Gastrocnemius medialis (tissue), 4 donors: ENCODE measurements around the gene MAST2. TPM values are rescaled to one million over a fixed set of nuclear protein-coding genes. Genes with fewer than 3 reads are reported as not detected.
A peak's percentile ranks its signal among the peaks of the same experiment; 100 is the strongest.

Experiments used
- ATAC-seq, 2 donors: fragments of 150-250 bp; one replicate each; pipeline ENCODE4 v1.9.1; 2016
- DNase-seq, 2 donors: peaks; one replicate each; pipeline ENCODE4 v3.0.0-alpha.2; 2019
- H3K27ac ChIP-seq, 4 donors: fragments of 200-600 bp; sonication (generic); 1 replicate in 1 of 4; 2 replicates in 3 of 4; pipeline ENCODE4 v1.5.1; 2016 to 2018; ENCODE audit warnings: mild to moderate bottlenecking in 2 of 4, moderate library complexity in 1 of 4
- H3K27me3 ChIP-seq, 3 donors: fragments of 200-600 bp; sonication (generic) in 2 of 3; 1 replicate in 1 of 3; 2 replicates in 2 of 3; pipeline versions ENCODE4 v1.5.1 to v1.6.0; 2016 to 2019; ENCODE audit warnings: mild to moderate bottlenecking in 1 of 3, moderate library complexity in 1 of 3
- H3K36me3 ChIP-seq, 2 donors: fragments of 200-600 bp; sonication (generic) in 1 of 2; one replicate each; pipeline ENCODE4 v1.5.1; 2017 to 2018
- H3K4me1 ChIP-seq, 2 donors: fragments of 200-600 bp; sonication (generic) in 1 of 2; one replicate each; pipeline ENCODE4 v1.5.1; 2016 to 2017; ENCODE audit warnings: mild to moderate bottlenecking in 2 of 2
- H3K4me3 ChIP-seq, 4 donors: fragments of 200-600 bp; sonication (generic) in 3 of 4; 1 replicate in 1 of 4; 2 replicates in 3 of 4; pipeline ENCODE4 v1.5.1; 2016 to 2019; ENCODE audit warnings: mild to moderate bottlenecking in 2 of 4
- H3K9me3 ChIP-seq, 3 donors: fragments of 200-600 bp; sonication (generic) in 2 of 3; 1 replicate in 1 of 3; 2 replicates in 2 of 3; pipeline ENCODE4 v1.5.1; 2016 to 2019
- POLR2A ChIP-seq, 2 donors: fragments of 450-650 bp; IDR thresholded peaks; one replicate each; pipeline ENCODE4 v1.6.1; 2017; ENCODE audit warnings: antibody characterized with exemption in 2 of 2, mild to moderate bottlenecking in 2 of 2, moderate library complexity in 2 of 2
- in situ Hi-C, 4 donors: fragments of 200-750 bp; cut with MboI; loops; one replicate each; pipeline versions ENCODE4 v1.15.0 to v1.8.0; 2017; ENCODE audit warnings: low sequenced_read_pairs in 4 of 4
- intact Hi-C: fragments of 100-400 bp; cut with DNase I; formaldehyde crosslinking; loops from one replicate; pipeline ENCODE4 v1.15.1; 2023; ENCODE audit warnings: low total_unique reads
- total RNA-seq, 4 donors: library from RNA; depleted of rRNA; stranded (reverse); fragments of >200 nt; gene quantifications; one replicate each; pipeline versions ENCODE4 v1.1.0 to v1.2.3, GENCODE V29; 2016
- TF ChIP-seq, protein P1 (sequence below), 5 experiments: fragments of 450-650 bp in 3 of 5; fragments of 200-600 bp in 2 of 5; sonication (generic) in 2 of 5; IDR thresholded peaks in 4 of 5; conservative IDR thresholded peaks in 1 of 5; 1 replicate in 4 of 5; 2 replicates in 1 of 5; pipeline ENCODE4 v1.5.1; 2016 to 2019; ENCODE audit warnings: antibody characterized with exemption in 5 of 5, mild to moderate bottlenecking in 3 of 5, moderate library complexity in 3 of 5

MAST2 gene
- total RNA-seq, 4 donors from 2014 or later: 110 to 195 (median 162) TPM

DNA sequence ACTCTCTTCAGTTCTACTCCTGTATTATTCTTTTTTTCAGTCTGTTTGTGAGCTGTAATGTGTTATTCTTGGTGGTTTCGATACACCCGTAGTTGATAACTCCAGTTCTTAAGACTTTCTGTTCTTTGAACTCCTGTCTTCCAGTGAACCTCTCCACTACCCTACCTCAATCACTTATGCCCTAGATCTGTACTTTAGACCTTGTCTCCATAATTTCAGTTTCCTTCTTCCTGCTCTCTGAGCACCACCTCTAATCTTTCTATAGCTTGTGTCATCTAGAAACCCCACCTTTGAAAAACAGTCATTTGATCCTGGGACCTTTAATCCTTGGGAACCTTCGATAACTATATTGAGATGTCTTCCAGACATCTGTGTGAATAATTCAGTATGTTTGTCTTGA lies 169.7 kb downstream of the MAST2 start:
- H3K4me1 ChIP-seq: peaks cover 26 to 30% of the 10 kb centered on the region in 2 donors
- in situ Hi-C loops: no loop called here

DNA sequence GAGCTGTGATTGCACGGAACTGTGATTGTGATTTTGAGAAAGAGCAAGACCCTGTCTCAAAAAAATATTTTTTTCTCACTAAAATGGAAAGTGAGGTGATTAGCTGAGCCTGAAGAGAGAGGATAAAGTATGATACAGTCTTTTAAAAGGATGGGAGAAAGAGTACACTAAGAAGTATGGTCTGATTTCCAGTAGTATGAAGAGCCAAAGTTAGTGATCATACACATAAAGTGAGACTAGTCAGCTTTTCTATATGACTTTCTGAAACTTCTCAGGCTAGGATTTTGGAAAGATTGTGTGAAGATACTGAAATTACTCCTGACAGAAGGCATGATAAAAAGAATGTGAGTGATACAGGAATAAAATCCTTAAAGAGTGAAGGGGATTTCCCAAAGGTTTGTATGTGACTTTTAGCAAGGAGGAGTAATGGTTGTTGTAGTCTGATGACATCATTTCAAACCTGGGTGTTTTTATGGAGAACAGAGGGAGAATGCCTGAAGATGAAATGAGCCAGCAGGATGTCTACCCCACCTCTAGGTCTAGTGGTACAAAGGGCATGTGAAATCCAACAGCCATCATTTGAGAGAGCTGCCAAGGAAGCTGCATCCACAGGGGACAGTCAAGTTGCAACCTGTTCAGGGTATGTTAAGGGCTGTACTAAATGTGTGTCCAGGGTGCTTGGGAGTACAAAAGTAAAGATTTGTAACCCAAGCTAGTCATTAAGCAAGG lies 171.3 kb downstream of the MAST2 start:
- H3K4me3 ChIP-seq: no peak overlapping the region
- peaks cover 0 to 13% of the 10 kb centered on the region in 2 donors for H3K36me3 ChIP-seq
- peak in 1 of 2 donors; percentile 9 for ATAC-seq
- H3K27me3 ChIP-seq: no peaks in the 10 kb centered on the region
- in situ Hi-C loops: no loop called here
- H3K27ac ChIP-seq: peak overlapping the region; percentile 32 to 67 (median 56)
- no peaks in the 10 kb centered on the region for H3K9me3 ChIP-seq
- intact Hi-C loops: no loop called here
- no peak for DNase-seq
- H3K4me1 ChIP-seq: peaks cover 18 to 26% of the 10 kb centered on the region in 2 donors
- TF ChIP-seq, protein P1, sequence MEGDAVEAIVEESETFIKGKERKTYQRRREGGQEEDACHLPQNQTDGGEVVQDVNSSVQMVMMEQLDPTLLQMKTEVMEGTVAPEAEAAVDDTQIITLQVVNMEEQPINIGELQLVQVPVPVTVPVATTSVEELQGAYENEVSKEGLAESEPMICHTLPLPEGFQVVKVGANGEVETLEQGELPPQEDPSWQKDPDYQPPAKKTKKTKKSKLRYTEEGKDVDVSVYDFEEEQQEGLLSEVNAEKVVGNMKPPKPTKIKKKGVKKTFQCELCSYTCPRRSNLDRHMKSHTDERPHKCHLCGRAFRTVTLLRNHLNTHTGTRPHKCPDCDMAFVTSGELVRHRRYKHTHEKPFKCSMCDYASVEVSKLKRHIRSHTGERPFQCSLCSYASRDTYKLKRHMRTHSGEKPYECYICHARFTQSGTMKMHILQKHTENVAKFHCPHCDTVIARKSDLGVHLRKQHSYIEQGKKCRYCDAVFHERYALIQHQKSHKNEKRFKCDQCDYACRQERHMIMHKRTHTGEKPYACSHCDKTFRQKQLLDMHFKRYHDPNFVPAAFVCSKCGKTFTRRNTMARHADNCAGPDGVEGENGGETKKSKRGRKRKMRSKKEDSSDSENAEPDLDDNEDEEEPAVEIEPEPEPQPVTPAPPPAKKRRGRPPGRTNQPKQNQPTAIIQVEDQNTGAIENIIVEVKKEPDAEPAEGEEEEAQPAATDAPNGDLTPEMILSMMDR (IDR thresholded peaks at IDR 0.05 in 4 of 5, conservative IDR thresholded peaks at IDR 0.05 in 1 of 5): no peak
- TF ChIP-seq POLR2A (IDR thresholded peaks at IDR 0.05): no peak

More for the DNA sequence above, 169.7 kb downstream of the MAST2 start:
- TF ChIP-seq, protein P1 (IDR thresholded peaks at IDR 0.05 in 4 of 5, conservative IDR thresholded peaks at IDR 0.05 in 1 of 5): no peak
- no peak for TF ChIP-seq POLR2A (IDR thresholded peaks at IDR 0.05)
- peaks cover 0 to 13% of the 10 kb centered on the region in 2 donors for H3K36me3 ChIP-seq
- H3K27me3 ChIP-seq: no peaks in the 10 kb centered on the region
- ATAC-seq (no peak), DNase-seq (no peak)
- H3K27ac ChIP-seq: peak overlapping the region; percentile 29 to 67 (median 56)
- intact Hi-C loops: no loop called here
- no peak overlapping the region for H3K4me3 ChIP-seq
- no peaks in the 10 kb centered on the region for H3K9me3 ChIP-seq

GRCh38 chr1:45976623-45977022 lies 173.2 kb downstream of the MAST2 start:
- Histone ChIP-seq H3K36me3 (peaks cover 0 to 13% of the 10 kb centered on the region in 2 donors), H3K4me1 (peaks cover 18 to 21% of the 10 kb centered on the region in 2 donors), H3K27me3 (no peaks in the 10 kb centered on the region), H3K4me3 (no peak overlapping the region), H3K9me3 (no peaks in the 10 kb centered on the region), H3K27ac (peak overlapping the region in 3 of 4 donors; percentile 36 to 67 (median 59))
- no peak for ATAC-seq
- DNase-seq: no peak
- intact Hi-C loops: no loop called here
- TF ChIP-seq, protein P1 (IDR thresholded peaks at IDR 0.05 in 4 of 5, conservative IDR thresholded peaks at IDR 0.05 in 1 of 5): no peak
- no peak for TF ChIP-seq POLR2A (IDR thresholded peaks at IDR 0.05)
- in situ Hi-C loops: no loop called here

DNA sequence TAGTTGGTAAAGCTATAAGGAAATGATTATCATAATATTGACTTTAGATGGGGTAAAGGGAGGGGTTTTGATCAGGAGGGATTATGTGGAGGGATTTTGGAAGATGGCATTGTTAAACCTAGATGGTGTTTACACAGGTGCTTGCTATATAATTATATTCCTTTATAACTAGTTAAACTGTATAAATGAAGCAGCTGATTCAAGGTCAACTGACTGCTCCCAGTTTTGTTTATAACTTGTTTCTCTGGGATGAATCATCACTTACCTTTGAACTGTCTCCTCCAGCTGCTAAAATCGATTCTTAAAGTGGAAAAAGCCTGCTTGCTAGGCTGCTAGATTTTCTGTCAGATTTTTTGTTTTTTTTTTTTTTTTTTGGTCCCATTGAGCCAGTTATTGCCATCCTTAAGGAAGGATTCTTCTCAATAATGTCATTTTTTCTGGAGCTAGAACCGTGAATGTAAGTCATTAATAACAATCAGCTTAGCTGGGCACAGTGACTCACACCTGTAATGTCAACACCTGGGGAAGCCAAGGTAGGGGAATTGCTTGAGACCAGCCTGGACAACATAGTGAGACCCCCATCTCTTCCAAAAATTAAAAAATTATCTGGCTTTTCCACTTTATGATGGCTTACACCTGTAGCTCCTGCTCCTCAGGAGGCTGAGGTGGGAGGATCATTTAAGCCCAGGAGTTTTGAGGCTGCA lies 175.8 kb downstream of the MAST2 start:
- H3K4me3 ChIP-seq: no peak overlapping the region
- peak overlapping the region; percentile 47 to 81 (median 60) for H3K27ac ChIP-seq
- DNase-seq: no peak
- ATAC-seq: peak in 1 of 2 donors; percentile 57
- no peak for TF ChIP-seq POLR2A (IDR thresholded peaks at IDR 0.05)
- TF ChIP-seq, protein P1 (IDR thresholded peaks at IDR 0.05 in 4 of 5, conservative IDR thresholded peaks at IDR 0.05 in 1 of 5): no peak
- in situ Hi-C loops (no loop called here), intact Hi-C loops (no loop called here)
- H3K9me3 ChIP-seq: no peaks in the 10 kb centered on the region
- peaks cover 6% of the 10 kb centered on the region in 2 donors for H3K4me1 ChIP-seq
- no peaks in the 10 kb centered on the region for H3K27me3 ChIP-seq
- no peaks in the 10 kb centered on the region for H3K36me3 ChIP-seq
